ENCODE results near the gene SERPIND1.
A peak's percentile ranks its signal among the peaks of the same experiment; 100 is the strongest.

Gene SERPIND1

GRCh38 chr22:20748731-20749428 lies 25.0 kb upstream of the SERPIND1 start:
- H3K4ac ChIP-seq (ENCODE audit: low read depth in 1 of 2, low read length in 2 of 2): no peak overlapping the region
- no peak overlapping the region for H4K8ac ChIP-seq (ENCODE audit: low read length)
- no peak overlapping the region for H3K27ac ChIP-seq (ENCODE audit: low read length, poor library complexity, severe bottlenecking)
- H2AFZ ChIP-seq (ENCODE audit: low read depth, low read length): no peak overlapping the region
- H3K4me3 ChIP-seq (ENCODE audit: insufficient read depth in 1 of 2, low read depth in 1 of 2, low read length in 2 of 2): no peak overlapping the region
- H3K18ac ChIP-seq (ENCODE audit: low read depth in 1 of 2, low read length in 2 of 2): no peak overlapping the region
- no peak overlapping the region for H4K91ac ChIP-seq (ENCODE audit: low read length)
- H2AK5ac ChIP-seq (ENCODE audit: low read length, severe bottlenecking): no peak overlapping the region
- peaks cover 24% of the 10 kb centered on the region for H3K4me1 ChIP-seq (ENCODE audit: control insufficient read depth, insufficient read depth, low read depth, low read length)
- H2BK120ac ChIP-seq (ENCODE audit: low read depth, low read length): no peak overlapping the region
- H3K4me2 ChIP-seq (ENCODE audit: low read length, poor library complexity, severe bottlenecking): no peak overlapping the region
- H3K9ac ChIP-seq (ENCODE audit: low read length): no peak overlapping the region
- WGBS: 93% methylated on average over 8 of the region's 9 CpGs
- DNase-seq: no peak
- no peaks in the 10 kb centered on the region for H3K9me3 ChIP-seq (ENCODE audit: control insufficient read depth, low read length)
- H2BK12ac ChIP-seq (ENCODE audit: low read length in 2 of 2): no peak overlapping the region
- H3K27me3 ChIP-seq (ENCODE audit: control insufficient read depth in 1 of 2, insufficient read depth in 1 of 2, low read length in 2 of 2): no peaks in the 10 kb centered on the region
- no peak overlapping the region for H2BK5ac ChIP-seq (ENCODE audit: low read depth, low read length, poor library complexity, severe bottlenecking)
- no peak overlapping the region for H3K23ac ChIP-seq (ENCODE audit: low read length in 2 of 2)
- H3K36me3 ChIP-seq (ENCODE audit: control insufficient read depth in 1 of 2, insufficient read depth in 2 of 2, low read depth in 1 of 2, low read length in 2 of 2): peaks cover 59 to 85% of the 10 kb centered on the region in 2 experiments
- no peak overlapping the region for H3K14ac ChIP-seq (ENCODE audit: low read length in 2 of 2)
- H3K79me1 ChIP-seq (replicated peaks; ENCODE audit: low read length, poor library complexity, severe bottlenecking): peaks cover 2% of the 10 kb centered on the region
- H2BK15ac ChIP-seq (ENCODE audit: low read depth, poor library complexity, severe bottlenecking): no peak overlapping the region

- Histone ChIP-seq H2BK15ac (ENCODE audit: low read depth, poor library complexity, severe bottlenecking) (no peak overlapping the region), H3K36me3 (ENCODE audit: control insufficient read depth in 1 of 2, insufficient read depth in 2 of 2, low read depth in 1 of 2, low read length in 2 of 2) (peaks cover 55 to 84% of the 10 kb centered on the region in 2 experiments), H3K18ac (ENCODE audit: low read depth in 1 of 2, low read length in 2 of 2) (no peak overlapping the region), H3K4ac (ENCODE audit: low read depth in 1 of 2, low read length in 2 of 2) (no peak overlapping the region), H2BK120ac (ENCODE audit: low read depth, low read length) (no peak overlapping the region), H3K27me3 (ENCODE audit: control insufficient read depth in 1 of 2, insufficient read depth in 1 of 2, low read length in 2 of 2) (no peaks in the 10 kb centered on the region), H3K4me2 (ENCODE audit: low read length, poor library complexity, severe bottlenecking) (no peak overlapping the region), H3K23ac (ENCODE audit: low read length in 2 of 2) (no peak overlapping the region), H3K4me1 (ENCODE audit: control insufficient read depth, insufficient read depth, low read depth, low read length) (peaks cover 24% of the 10 kb centered on the region), H2AK5ac (ENCODE audit: low read length, severe bottlenecking) (no peak overlapping the region), H2BK5ac (ENCODE audit: low read depth, low read length, poor library complexity, severe bottlenecking) (no peak overlapping the region), H4K8ac (ENCODE audit: low read length) (no peak overlapping the region), H2AFZ (ENCODE audit: low read depth, low read length) (no peak overlapping the region), H3K9ac (ENCODE audit: low read length) (no peak overlapping the region), H3K4me3 (ENCODE audit: insufficient read depth in 1 of 2, low read depth in 1 of 2, low read length in 2 of 2) (no peak overlapping the region), H3K79me1 (replicated peaks; ENCODE audit: low read length, poor library complexity, severe bottlenecking) (peaks cover 2% of the 10 kb centered on the region), H3K27ac (ENCODE audit: low read length, poor library complexity, severe bottlenecking) (no peak overlapping the region), H3K9me3 (ENCODE audit: control insufficient read depth, low read length) (no peaks in the 10 kb centered on the region), H3K14ac (ENCODE audit: low read length in 2 of 2) (no peak overlapping the region), H4K91ac (ENCODE audit: low read length) (no peak overlapping the region), H2BK12ac (ENCODE audit: low read length in 2 of 2) (no peak overlapping the region)
- WGBS: 100% methylated on average over 3 of the region's 3 CpGs
- DNase-seq: no peak
Observed at GRCh38 chr22:20749453-20749852, 24.5 kb upstream of the SERPIND1 start.

- H3K4me1 ChIP-seq (ENCODE audit: control insufficient read depth, insufficient read depth, low read depth, low read length): peaks cover 24% of the 10 kb centered on the region
- H3K18ac ChIP-seq (ENCODE audit: low read depth in 1 of 2, low read length in 2 of 2): peak overlapping the region in 1 of 2 experiments; percentile 31
- H2AFZ ChIP-seq (ENCODE audit: low read depth, low read length): no peak overlapping the region
- H3K14ac ChIP-seq (ENCODE audit: low read length in 2 of 2): no peak overlapping the region
- no peak overlapping the region for H2BK5ac ChIP-seq (ENCODE audit: low read depth, low read length, poor library complexity, severe bottlenecking)
- H3K4ac ChIP-seq (ENCODE audit: low read depth in 1 of 2, low read length in 2 of 2): no peak overlapping the region
- peak; percentile 91 for DNase-seq
- H3K36me3 ChIP-seq (ENCODE audit: control insufficient read depth in 1 of 2, insufficient read depth in 2 of 2, low read depth in 1 of 2, low read length in 2 of 2): peaks cover 48 to 77% of the 10 kb centered on the region in 2 experiments
- no peak overlapping the region for H3K4me3 ChIP-seq (ENCODE audit: insufficient read depth in 1 of 2, low read depth in 1 of 2, low read length in 2 of 2)
- H2AK5ac ChIP-seq (ENCODE audit: low read length, severe bottlenecking): no peak overlapping the region
- H4K91ac ChIP-seq (ENCODE audit: low read length): no peak overlapping the region
- H4K8ac ChIP-seq (ENCODE audit: low read length): no peak overlapping the region
- 74% methylated on average over 9 of the region's 9 CpGs for WGBS
- H3K27ac ChIP-seq (ENCODE audit: low read length, poor library complexity, severe bottlenecking): peak overlapping the region; percentile 60
- H3K27me3 ChIP-seq (ENCODE audit: control insufficient read depth in 1 of 2, insufficient read depth in 1 of 2, low read length in 2 of 2): no peaks in the 10 kb centered on the region
- H2BK120ac ChIP-seq (ENCODE audit: low read depth, low read length): no peak overlapping the region
- H2BK12ac ChIP-seq (ENCODE audit: low read length in 2 of 2): no peak overlapping the region
- H2BK15ac ChIP-seq (ENCODE audit: low read depth, poor library complexity, severe bottlenecking): no peak overlapping the region
- no peak overlapping the region for H3K23ac ChIP-seq (ENCODE audit: low read length in 2 of 2)
- H3K9me3 ChIP-seq (ENCODE audit: control insufficient read depth, low read length): no peaks in the 10 kb centered on the region
- no peak overlapping the region for H3K9ac ChIP-seq (ENCODE audit: low read length)
- peak overlapping the region; percentile 26 for H3K4me2 ChIP-seq (ENCODE audit: low read length, poor library complexity, severe bottlenecking)
- H3K79me1 ChIP-seq (replicated peaks; ENCODE audit: low read length, poor library complexity, severe bottlenecking): peaks cover 2% of the 10 kb centered on the region
Observed at GRCh38 chr22:20750461-20751184, 23.3 kb upstream of the SERPIND1 start.

GRCh38 chr22:20751185-20751851 lies 22.6 kb upstream of the SERPIND1 start:
- no peak overlapping the region for H3K4me2 ChIP-seq (ENCODE audit: low read length, poor library complexity, severe bottlenecking)
- peak; percentile 1 for DNase-seq
- no peaks in the 10 kb centered on the region for H3K9me3 ChIP-seq (ENCODE audit: control insufficient read depth, low read length)
- H2BK5ac ChIP-seq (ENCODE audit: low read depth, low read length, poor library complexity, severe bottlenecking): no peak overlapping the region
- H4K8ac ChIP-seq (ENCODE audit: low read length): no peak overlapping the region
- H3K4me3 ChIP-seq (ENCODE audit: insufficient read depth in 1 of 2, low read depth in 1 of 2, low read length in 2 of 2): no peak overlapping the region
- no peak overlapping the region for H3K18ac ChIP-seq (ENCODE audit: low read depth in 1 of 2, low read length in 2 of 2)
- peak overlapping the region; percentile 27 for H2AK5ac ChIP-seq (ENCODE audit: low read length, severe bottlenecking)
- no peak overlapping the region for H3K4ac ChIP-seq (ENCODE audit: low read depth in 1 of 2, low read length in 2 of 2)
- H2BK12ac ChIP-seq (ENCODE audit: low read length in 2 of 2): no peak overlapping the region
- H2BK15ac ChIP-seq (ENCODE audit: low read depth, poor library complexity, severe bottlenecking): no peak overlapping the region
- H3K36me3 ChIP-seq (ENCODE audit: control insufficient read depth in 1 of 2, insufficient read depth in 2 of 2, low read depth in 1 of 2, low read length in 2 of 2): peaks cover 46 to 78% of the 10 kb centered on the region in 2 experiments
- no peaks in the 10 kb centered on the region for H3K27me3 ChIP-seq (ENCODE audit: control insufficient read depth in 1 of 2, insufficient read depth in 1 of 2, low read length in 2 of 2)
- H3K79me1 ChIP-seq (replicated peaks; ENCODE audit: low read length, poor library complexity, severe bottlenecking): peaks cover 2% of the 10 kb centered on the region
- 91% methylated on average over 18 of the region's 18 CpGs for WGBS
- H3K27ac ChIP-seq (ENCODE audit: low read length, poor library complexity, severe bottlenecking): peak overlapping the region; percentile 60
- no peak overlapping the region for H3K23ac ChIP-seq (ENCODE audit: low read length in 2 of 2)
- no peak overlapping the region for H3K14ac ChIP-seq (ENCODE audit: low read length in 2 of 2)
- H3K9ac ChIP-seq (ENCODE audit: low read length): no peak overlapping the region
- no peak overlapping the region for H4K91ac ChIP-seq (ENCODE audit: low read length)
- H2BK120ac ChIP-seq (ENCODE audit: low read depth, low read length): no peak overlapping the region
- H2AFZ ChIP-seq (ENCODE audit: low read depth, low read length): no peak overlapping the region
- peaks cover 24% of the 10 kb centered on the region for H3K4me1 ChIP-seq (ENCODE audit: control insufficient read depth, insufficient read depth, low read depth, low read length)

All from mesenchymal stem cell (in vitro differentiated cells and primary cell).